SK-N-SH (cell line): ENCODE results near the gene DSCAM. TPM values are rescaled to one million over a fixed set of nuclear protein-coding genes. Genes with fewer than 3 reads are reported as not detected.

Experiments used
- CTCF ChIA-PET: fragments of 300-600, 350-600 bp; formaldehyde crosslinking; extraction: SDS; loops from one replicate; lab custom pipeline; 2021; lab: Yijun Ruan, JAX
- POLR2A ChIA-PET: fragments of 350-600 bp; sonication (Branson Sonifier 250); formaldehyde crosslinking; extraction: SDS; loops from one replicate; lab custom pipeline; 2020; ENCODE audit warnings: antibody characterized with exemption, inconsistent platforms; lab: Yijun Ruan, JAX
- DNase-seq: peaks from one replicate; pipeline ENCODE4 v3.0.0; 2012
- H2AFZ ChIP-seq: fragments of 200-600 bp; sonication (generic); 2 replicates; pipeline ENCODE4 v1.8.1; 2016; ENCODE audit warnings: antibody characterized with exemption, mild to moderate bottlenecking, low read depth
- H3F3A ChIP-seq: fragments of 200-600 bp; sonication (generic); replicated peaks from 2 replicates; pipeline ENCODE3; 2016; ENCODE audit warnings: antibody characterized with exemption, mild to moderate bottlenecking; ENCODE audit not compliant: insufficient read depth
- H3K27ac ChIP-seq, 2 experiments: fragments of 200-500 bp in 1 of 2; fragments of 200-600 bp in 1 of 2; sonication (Bioruptor generic) in 1 of 2; sonication (generic), shearing (Covaris generic) in 1 of 2; 2 replicates each; pipeline versions ENCODE4 v1.5.1 to v1.6.1; 2014 to 2016; ENCODE audit warnings: low read depth in 2 of 2, inconsistent platforms in 1 of 2, low read length in 1 of 2, mild to moderate bottlenecking in 1 of 2, mixed read lengths in 1 of 2
- H3K27me3 ChIP-seq: fragments of 200-600 bp; sonication (generic), shearing (Covaris generic); 2 replicates; pipeline ENCODE4 v1.6.1; 2016; ENCODE audit warnings: mixed run types; ENCODE audit not compliant: insufficient read depth
- H3K36me3 ChIP-seq, 2 experiments: fragments of 200-500 bp in 1 of 2; fragments of 200-600 bp in 1 of 2; sonication (Bioruptor generic) in 1 of 2; sonication (generic) in 1 of 2; replicated peaks in 1 of 2; 2 replicates each; pipeline versions ENCODE3 to v1.5.1; 2014 to 2016; ENCODE audit warnings: low read length in 1 of 2, mild to moderate bottlenecking in 1 of 2; ENCODE audit not compliant: insufficient read depth in 2 of 2, control insufficient read depth in 1 of 2
- H3K4me1 ChIP-seq, 2 experiments: fragments of 200-500 bp in 1 of 2; fragments of 200-600 bp in 1 of 2; sonication (Bioruptor generic) in 1 of 2; sonication (generic), shearing (Covaris generic) in 1 of 2; 2 replicates each; pipeline versions ENCODE4 v1.5.1 to v1.6.1; 2014 to 2016; ENCODE audit warnings: low read depth in 1 of 2, low read length in 1 of 2, mixed run types in 1 of 2; ENCODE audit not compliant: insufficient read depth in 2 of 2, control insufficient read depth in 1 of 2
- H3K4me2 ChIP-seq: fragments of 200-600 bp; sonication (generic), shearing (Covaris generic); 2 replicates; pipeline ENCODE4 v1.6.1; 2017; ENCODE audit warnings: mixed run types
- H3K4me3 ChIP-seq, 2 experiments: fragments of 200-500 bp in 1 of 2; fragments of 200-600 bp in 1 of 2; sonication (Bioruptor generic) in 1 of 2; sonication (generic), shearing (Covaris generic) in 1 of 2; 2 replicates each; pipeline versions ENCODE4 v1.5.1 to v1.8.1; 2014 to 2016; ENCODE audit warnings: low read depth in 2 of 2, inconsistent platforms in 1 of 2, low read length in 1 of 2, mild to moderate bottlenecking in 1 of 2, mixed read lengths in 1 of 2, moderate library complexity in 1 of 2
- H3K79me2 ChIP-seq: fragments of 200-600 bp; sonication (generic); 2 replicates; pipeline ENCODE4 v1.8.1; 2017; ENCODE audit warnings: mild to moderate bottlenecking; ENCODE audit not compliant: insufficient read depth
- H3K9ac ChIP-seq: fragments of 200-600 bp; sonication (generic); 2 replicates; pipeline ENCODE4 v1.6.1; 2017; ENCODE audit warnings: mixed run types
- H3K9me2 ChIP-seq: fragments of 200-600 bp; sonication (generic); 2 replicates; pipeline ENCODE4 v1.6.1; 2017; ENCODE audit warnings: mixed run types
- H3K9me3 ChIP-seq: fragments of 200-600 bp; sonication (generic); 2 replicates; pipeline ENCODE4 v1.6.1; 2017; ENCODE audit warnings: mixed run types, mild to moderate bottlenecking, moderate library complexity
- H4K20me1 ChIP-seq: fragments of 200-600 bp; sonication (generic); 2 replicates; pipeline ENCODE4 v1.6.1; 2017; ENCODE audit warnings: mild to moderate bottlenecking, mixed run types; ENCODE audit not compliant: insufficient read depth
- CHD2 ChIP-seq: fragments of 150-350 bp; IDR thresholded peaks from 2 replicates; pipeline ENCODE4 v1.6.1; 2018; ENCODE audit warnings: low read length; ENCODE audit not compliant: partially characterized antibody
- EZH2phosphoT487 ChIP-seq: fragments of 200-600 bp; sonication (generic); IDR thresholded peaks from 2 replicates; pipeline ENCODE4 v1.6.1; 2017; ENCODE audit warnings: low read depth, mixed run types, mild to moderate bottlenecking, antibody characterized with exemption, moderate library complexity, borderline replicate concordance
- FOXJ3 ChIP-seq: sonication (generic); formaldehyde crosslinking; IDR thresholded peaks from 2 replicates; pipeline ENCODE4 v1.5.1; 2020; ENCODE audit warnings: mild to moderate bottlenecking, missing genetic modification reagents
- FOXM1 ChIP-seq: IDR thresholded peaks from 2 replicates; pipeline ENCODE4 v1.4.0; 2012; ENCODE audit warnings: low read depth, mild to moderate bottlenecking
- GATA2 ChIP-seq: sonication (generic); formaldehyde crosslinking; IDR thresholded peaks from 2 replicates; pipeline ENCODE4 v1.5.0; 2020; ENCODE audit warnings: mild to moderate bottlenecking, missing genetic modification reagents
- MEF2A ChIP-seq: IDR thresholded peaks from 2 replicates; pipeline ENCODE4 v1.4.0; 2012; ENCODE audit warnings: low read depth, borderline replicate concordance
- MXI1 ChIP-seq: IDR thresholded peaks from 2 replicates; pipeline ENCODE4 v1.6.1; 2012; ENCODE audit warnings: mild to moderate bottlenecking, low read depth, low read length, improper control_type of control experiment
- NFIC ChIP-seq: IDR thresholded peaks from 2 replicates; pipeline ENCODE4 v1.4.0; 2012; ENCODE audit warnings: borderline replicate concordance
- PBX3 ChIP-seq: IDR thresholded peaks from 2 replicates; pipeline ENCODE4; 2012
- POLR2AphosphoS5 ChIP-seq: IDR thresholded peaks from 2 replicates; pipeline ENCODE4 v1.6.1; 2012; ENCODE audit warnings: low read depth, low read length
- RFX5 ChIP-seq: IDR thresholded peaks from 2 replicates; pipeline ENCODE4 v1.6.1; 2012; ENCODE audit warnings: mild to moderate bottlenecking, improper control_type of control experiment, low read length
- RXRA ChIP-seq: IDR thresholded peaks from 2 replicates; pipeline ENCODE4 v1.4.0; 2012; ENCODE audit warnings: low read depth, mild to moderate bottlenecking, borderline replicate concordance
- SIN3A ChIP-seq: IDR thresholded peaks from 2 replicates; pipeline ENCODE4 v1.6.1; 2012; ENCODE audit warnings: low read depth, mild to moderate bottlenecking, low read length, moderate library complexity, borderline replicate concordance
- TCF12 ChIP-seq: IDR thresholded peaks from 2 replicates; pipeline ENCODE4 v1.4.0; 2012
- USF2 ChIP-seq: fragments of 150-350 bp; IDR thresholded peaks from 2 replicates; pipeline ENCODE4 v1.6.1; 2017; ENCODE audit warnings: antibody characterized with exemption, low read length, low read depth, borderline replicate concordance
- ZBTB33 ChIP-seq: IDR thresholded peaks from 2 replicates; pipeline ENCODE4 v1.4.0; 2012; ENCODE audit warnings: low read depth, borderline replicate concordance
- WGBS: methylation state at CpG from one replicate; pipeline ENCODE4 v1.1.6; 2017; ENCODE audit warnings: low lambda C conversion rate; 5-methylcytosine and 5-hydroxymethylcytosine counted together
- polyA plus RNA-seq, 3 experiments: library from polyadenylated mRNA; depleted of rRNA; stranded (reverse); fragments of >200 nt; gene quantifications; 2 replicates each; pipeline ENCODE4 v1.2.3, GENCODE V29; 2012

Gene DSCAM
- polyA plus RNA-seq, 1 of the 3 experiments (the other 2 are of a cell fraction), result not detected

- no peaks in the 10 kb centered on the region for H3K36me3 ChIP-seq
- H3K79me2 ChIP-seq, result no peaks in the 10 kb centered on the region
- H3K9me3 ChIP-seq, result no peaks in the 10 kb centered on the region
- ChIA-PET POLR2A (no interaction called here), CTCF (interaction anchor here (1.3 to 1.4 kb wide), 2 partner anchors 11 to 14 kb away, joined by 3 read pairs; no protein-coding TSS in a partner anchor)
- DNase-seq, result no peak
- no peaks in the 10 kb centered on the region for H3K9me2 ChIP-seq
- H4K20me1 ChIP-seq, result no peaks in the 10 kb centered on the region
- H3F3A ChIP-seq, result no peaks in the 10 kb centered on the region
- no peaks in the 10 kb centered on the region for H3K4me1 ChIP-seq
- 31% methylated on average over 3 of the region's 3 CpGs for WGBS
- H3K27ac ChIP-seq, result no peak overlapping the region
- TF ChIP-seq MEF2A (no peak), TCF12 (no peak), POLR2AphosphoS5 (no peak), MXI1 (no peak), EZH2phosphoT487 (no peak), FOXM1 (no peak), CHD2 (no peak), FOXJ3 (CRISPR knock-in tag) (no peak), GATA2 (CRISPR knock-in tag) (no peak), RFX5 (no peak), PBX3 (no peak)
- no peak overlapping the region for H3K4me3 ChIP-seq
- no peak overlapping the region for H3K4me2 ChIP-seq
- H2AFZ ChIP-seq, result no peak overlapping the region
- no peak overlapping the region for H3K9ac ChIP-seq
- no peaks in the 10 kb centered on the region for H3K27me3 ChIP-seq
Observed at GRCh38 chr21:40018871-40019475, 828.0 kb downstream of the DSCAM start.

- no peak overlapping the region for H3K27ac ChIP-seq
- WGBS, result 36% methylated on average over 8 of the region's 8 CpGs
- no peaks in the 10 kb centered on the region for H4K20me1 ChIP-seq
- POLR2A ChIA-PET, result no interaction called here
- H3F3A ChIP-seq, result no peaks in the 10 kb centered on the region
- no peak for DNase-seq
- no peak overlapping the region for H2AFZ ChIP-seq
- TF ChIP-seq FOXM1, result no peak
- TF ChIP-seq MXI1, result no peak
- TF ChIP-seq MEF2A, result no peak
- H3K36me3 ChIP-seq, result no peaks in the 10 kb centered on the region
- no peak overlapping the region for H3K4me3 ChIP-seq
- no peaks in the 10 kb centered on the region for H3K27me3 ChIP-seq
- no peaks in the 10 kb centered on the region for H3K9me2 ChIP-seq
- H3K79me2 ChIP-seq, result no peaks in the 10 kb centered on the region
- no peak overlapping the region for H3K9ac ChIP-seq
- H3K4me2 ChIP-seq, result no peak overlapping the region
- H3K4me1 ChIP-seq, result no peaks in the 10 kb centered on the region
- CTCF ChIA-PET, result interaction anchor here (0.6 to 0.7 kb wide), 2 partner anchors 49 to 105 kb away, joined by 3 read pairs; no protein-coding TSS in a partner anchor
- no peaks in the 10 kb centered on the region for H3K9me3 ChIP-seq
Observed at GRCh38 chr21:40016667-40017066, 830.3 kb downstream of the DSCAM start.

DNA sequence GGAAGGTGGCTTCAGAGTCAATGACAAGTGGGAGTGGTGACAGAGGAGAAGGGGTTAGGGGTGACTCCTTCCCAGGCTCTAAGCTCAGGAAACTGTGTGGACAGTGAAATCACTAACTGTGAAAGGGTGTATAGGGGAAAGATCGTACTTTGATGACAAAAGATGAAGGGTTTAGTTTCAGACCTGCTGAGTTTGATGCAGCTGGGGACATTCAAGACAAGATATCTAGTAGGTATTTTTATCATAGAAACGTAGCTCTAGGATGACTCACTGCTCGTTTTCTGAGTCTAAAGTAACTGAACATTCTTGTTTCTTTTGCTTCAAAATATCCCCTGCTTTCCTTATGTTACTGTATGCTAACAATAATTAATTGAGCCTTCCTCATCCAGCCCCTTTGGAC, 830.7 kb downstream of the DSCAM start:
- H3K9me2 ChIP-seq, result no peaks in the 10 kb centered on the region
- no peak overlapping the region for H2AFZ ChIP-seq
- whole genome bisulfite sequencing, result 10% methylated on average over 3 of the region's 3 CpGs
- ChIA-PET POLR2A (no interaction called here), CTCF (interaction anchor here (0.7 kb wide), 1 partner anchor 48 kb away, joined by 3 read pairs; no protein-coding TSS in a partner anchor)
- H3K27ac ChIP-seq, result no peak overlapping the region
- no peak overlapping the region for H3K9ac ChIP-seq
- H3K27me3 ChIP-seq, result no peaks in the 10 kb centered on the region
- no peak overlapping the region for H3K4me3 ChIP-seq
- H3K9me3 ChIP-seq, result no peaks in the 10 kb centered on the region
- no peak for DNase-seq
- TF ChIP-seq FOXM1 (no peak), RXRA (no peak), TCF12 (no peak), FOXJ3 (CRISPR knock-in tag) (no peak), SIN3A (no peak), EZH2phosphoT487 (no peak), PBX3 (no peak), ZBTB33 (no peak), RFX5 (no peak), NFIC (no peak), USF2 (no peak)
- no peak overlapping the region for H3K4me2 ChIP-seq
- H3K79me2 ChIP-seq, result no peaks in the 10 kb centered on the region
- H3K36me3 ChIP-seq, result no peaks in the 10 kb centered on the region
- no peaks in the 10 kb centered on the region for H4K20me1 ChIP-seq
- no peaks in the 10 kb centered on the region for H3K4me1 ChIP-seq
- no peaks in the 10 kb centered on the region for H3F3A ChIP-seq
